Suppressor macrophage (primary cell): ENCODE results near the gene ULBP1.
"Not testable (repeated sequence)": the region's sequence is repeated elsewhere in the genome, so short reads cannot be mapped to it uniquely, and the experiment has no call there.

Experiments used
- DNase-seq, 4 experiments: peaks; one replicate each; pipeline ENCODE4 v3.0.0-alpha.2; 2020 to 2022

The ULBP1 gene

GRCh38 chr6:149933461-149933860 is 30.3 kb upstream of the ULBP1 start:
- DNase-seq = no peak

GRCh38 chr6:149934249-149935156 is 29.2 kb upstream of the ULBP1 start:
- peak; percentile 76 to 90 (median 84) for DNase-seq

- no peak for DNase-seq
Observed at GRCh38 chr6:149935246-149935645, 28.5 kb upstream of the ULBP1 start.

- DNase-seq = no peak
Observed at GRCh38 chr6:149935668-149936067, 28.1 kb upstream of the ULBP1 start.

- no peak for DNase-seq
Observed at GRCh38 chr6:149936743-149937142, 27.0 kb upstream of the ULBP1 start.

GRCh38 chr6:149938013-149938570 is 25.7 kb upstream of the ULBP1 start:
- not testable (repeated sequence) for DNase-seq

GRCh38 chr6:149938571-149939355 is 25.0 kb upstream of the ULBP1 start:
- peak in 2 of 4 experiments; percentile 22 to 32 for DNase-seq

GRCh38 chr6:149939356-149939648 is 24.4 kb upstream of the ULBP1 start:
- DNase-seq = no peak

GRCh38 chr6:149939909-149940671 is 23.7 kb upstream of the ULBP1 start:
- DNase-seq = no peak

- no peak for DNase-seq
Observed at GRCh38 chr6:149940672-149940982, 23.1 kb upstream of the ULBP1 start.

GRCh38 chr6:149941583-149942460 is 21.9 kb upstream of the ULBP1 start, which contains the start of gene ULBP2:
TSS of gene ULBP2 (plus strand) at chr6:149942014. CDS start at chr6:149942073, 59 bp downstream.
- peak; percentile 87 to 93 (median 91) for DNase-seq

GRCh38 chr6:149942461-149942829 is 21.3 kb upstream of the ULBP1 start:
- no peak for DNase-seq

- DNase-seq = not testable (repeated sequence)
Observed at GRCh38 chr6:149943321-149943720, 20.4 kb upstream of the ULBP1 start.

- not testable (repeated sequence) for DNase-seq
Observed at GRCh38 chr6:149945276-149945675, 18.5 kb upstream of the ULBP1 start.

- DNase-seq = not testable (repeated sequence)
Observed at GRCh38 chr6:149946631-149947030, 17.1 kb upstream of the ULBP1 start.

GRCh38 chr6:149947533-149947932 is 16.2 kb upstream of the ULBP1 start:
- not testable (repeated sequence) for DNase-seq

- DNase-seq = no peak
Observed at GRCh38 chr6:149948011-149948410, 15.7 kb upstream of the ULBP1 start.

- DNase-seq = no peak
Observed at GRCh38 chr6:149948616-149949015, 15.1 kb upstream of the ULBP1 start.

- no peak for DNase-seq
Observed at GRCh38 chr6:149950423-149950822, 13.3 kb upstream of the ULBP1 start.

- DNase-seq = no peak
Observed at GRCh38 chr6:149951096-149951495, 12.6 kb upstream of the ULBP1 start.

- DNase-seq = no peak
Observed at GRCh38 chr6:149951626-149952025, 12.1 kb upstream of the ULBP1 start.

- DNase-seq = not testable (repeated sequence)
Observed at GRCh38 chr6:149953390-149953789, 10.4 kb upstream of the ULBP1 start.
